GM06990 (cell line): ENCODE measurements around the gene HDAC5.
A peak's percentile ranks its signal among the peaks of the same experiment; 100 is the strongest.

Experiments
- DNase-seq: peaks from one replicate; pipeline ENCODE4 v3.0.0-alpha.2; 2011; ENCODE audit not compliant: insufficient read length; ENCODE audit errors: extremely low read depth
- H3K27me3 ChIP-seq: replicated peaks from 2 replicates; pipeline ENCODE4 v1.6.0; 2011; ENCODE audit warnings: low read length; ENCODE audit not compliant: control insufficient read depth, insufficient read depth
- H3K36me3 ChIP-seq: 2 replicates; pipeline ENCODE4 v1.5.1; 2011; ENCODE audit warnings: low read length; ENCODE audit not compliant: control insufficient read depth, insufficient read depth
- H3K4me3 ChIP-seq: replicated peaks from 2 replicates; pipeline ENCODE4 v1.5.1; 2011; ENCODE audit warnings: low read depth, mild to moderate bottlenecking, control low read depth, low read length
- TF ChIP-seq, protein P1 (sequence below): IDR thresholded peaks from 2 replicates; pipeline ENCODE4 v1.5.1; 2011; ENCODE audit warnings: low read length, control low read depth, mild to moderate bottlenecking, inconsistent platforms; ENCODE audit not compliant: insufficient read depth, poor library complexity, severe bottlenecking

HDAC5 gene

GRCh38 chr17:44065668-44066203 is 57.7 kb downstream of the HDAC5 start:
- H3K27me3 ChIP-seq = no peaks in the 10 kb centered on the region
- H3K36me3 ChIP-seq = peaks cover 4% of the 10 kb centered on the region
- no peak for DNase-seq
- H3K4me3 ChIP-seq = peak overlapping the region; percentile 80
- TF ChIP-seq, protein P1, sequence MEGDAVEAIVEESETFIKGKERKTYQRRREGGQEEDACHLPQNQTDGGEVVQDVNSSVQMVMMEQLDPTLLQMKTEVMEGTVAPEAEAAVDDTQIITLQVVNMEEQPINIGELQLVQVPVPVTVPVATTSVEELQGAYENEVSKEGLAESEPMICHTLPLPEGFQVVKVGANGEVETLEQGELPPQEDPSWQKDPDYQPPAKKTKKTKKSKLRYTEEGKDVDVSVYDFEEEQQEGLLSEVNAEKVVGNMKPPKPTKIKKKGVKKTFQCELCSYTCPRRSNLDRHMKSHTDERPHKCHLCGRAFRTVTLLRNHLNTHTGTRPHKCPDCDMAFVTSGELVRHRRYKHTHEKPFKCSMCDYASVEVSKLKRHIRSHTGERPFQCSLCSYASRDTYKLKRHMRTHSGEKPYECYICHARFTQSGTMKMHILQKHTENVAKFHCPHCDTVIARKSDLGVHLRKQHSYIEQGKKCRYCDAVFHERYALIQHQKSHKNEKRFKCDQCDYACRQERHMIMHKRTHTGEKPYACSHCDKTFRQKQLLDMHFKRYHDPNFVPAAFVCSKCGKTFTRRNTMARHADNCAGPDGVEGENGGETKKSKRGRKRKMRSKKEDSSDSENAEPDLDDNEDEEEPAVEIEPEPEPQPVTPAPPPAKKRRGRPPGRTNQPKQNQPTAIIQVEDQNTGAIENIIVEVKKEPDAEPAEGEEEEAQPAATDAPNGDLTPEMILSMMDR = no peak

GRCh38 chr17:44063704-44064639 is 59.5 kb downstream of the HDAC5 start:
- no peak for DNase-seq
- Histone ChIP-seq H3K4me3 (no peak overlapping the region), H3K27me3 (no peaks in the 10 kb centered on the region), H3K36me3 (peaks cover 4% of the 10 kb centered on the region)
- TF ChIP-seq, protein P1 = no peak

GRCh38 chr17:44062871-44063270 is 60.6 kb downstream of the HDAC5 start:
- Histone ChIP-seq H3K4me3 (no peak overlapping the region), H3K27me3 (no peaks in the 10 kb centered on the region), H3K36me3 (peaks cover 8% of the 10 kb centered on the region)
- TF ChIP-seq, protein P1 = no peak
- no peak for DNase-seq

- TF ChIP-seq, protein P1 = no peak
- Histone ChIP-seq H3K4me3 (no peak overlapping the region), H3K36me3 (peaks cover 8% of the 10 kb centered on the region), H3K27me3 (no peaks in the 10 kb centered on the region)
- DNase-seq = no peak
Observed at GRCh38 chr17:44061446-44061845, 62.0 kb downstream of the HDAC5 start.

GRCh38 chr17:44059101-44059892 is 64.1 kb downstream of the HDAC5 start:
- no peak for DNase-seq
- TF ChIP-seq, protein P1 = no peak
- H3K36me3 ChIP-seq = peaks cover 10% of the 10 kb centered on the region
- H3K4me3 ChIP-seq = no peak overlapping the region
- H3K27me3 ChIP-seq = no peaks in the 10 kb centered on the region
